ENCODE data around the gene ADCY2.

The ADCY2 gene

GRCh38 chr5:7456206-7456605 is 60.3 kb downstream of the ADCY2 start:
- no peak for TF ChIP-seq CTCF (IDR thresholded peaks at IDR 0.05)

GRCh38 chr5:7461371-7461770 is 65.4 kb downstream of the ADCY2 start:
- TF ChIP-seq CTCF (IDR thresholded peaks at IDR 0.05), result no peak

GRCh38 chr5:7462758-7463157 is 66.8 kb downstream of the ADCY2 start:
- no peak for TF ChIP-seq CTCF (IDR thresholded peaks at IDR 0.05)

GRCh38 chr5:7464182-7464581 is 68.2 kb downstream of the ADCY2 start:
- no peak; the same call in 1 of the 2 replicates for TF ChIP-seq CTCF (IDR thresholded peaks at IDR 0.05)

- no peak for TF ChIP-seq CTCF (IDR thresholded peaks at IDR 0.05)
Measured at GRCh38 chr5:7467179-7467578, 71.2 kb downstream of the ADCY2 start.

- TF ChIP-seq CTCF (IDR thresholded peaks at IDR 0.05), result no peak
Measured at GRCh38 chr5:7468742-7469141, 72.8 kb downstream of the ADCY2 start.

GRCh38 chr5:7471710-7472109 is 75.8 kb downstream of the ADCY2 start:
- no peak for TF ChIP-seq CTCF (IDR thresholded peaks at IDR 0.05)

GRCh38 chr5:7473115-7473514 is 77.2 kb downstream of the ADCY2 start:
- no peak for TF ChIP-seq CTCF (IDR thresholded peaks at IDR 0.05)

Measured in LNCAP (cell line).